ENCODE data around the gene NELL1.

Gene NELL1

DNA sequence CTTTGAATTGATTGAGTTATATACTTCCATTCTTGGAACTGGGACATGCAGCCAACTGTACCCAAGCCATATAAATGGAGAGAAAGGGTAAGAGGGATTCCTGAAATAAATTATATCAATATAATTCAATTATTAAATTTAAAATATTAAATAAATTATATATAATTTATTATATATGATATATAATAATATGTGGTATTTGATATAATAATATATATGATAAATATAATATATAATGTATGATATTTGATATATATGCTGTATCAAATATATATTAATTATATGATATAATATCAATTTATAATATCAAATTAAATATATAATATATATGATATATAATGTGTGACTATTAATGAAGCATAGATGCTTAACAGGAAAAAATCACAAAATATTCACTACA, 677.0 kb downstream of the NELL1 start:
- no peak for DNase-seq (ENCODE audit: low read depth)
- no peak overlapping the region for H3K4me3 ChIP-seq (replicated peaks; ENCODE audit: low read depth, low read length)
- TF ChIP-seq CTCF (IDR thresholded peaks at IDR 0.05; ENCODE audit: low read length, missing control alignments): no peak

DNA sequence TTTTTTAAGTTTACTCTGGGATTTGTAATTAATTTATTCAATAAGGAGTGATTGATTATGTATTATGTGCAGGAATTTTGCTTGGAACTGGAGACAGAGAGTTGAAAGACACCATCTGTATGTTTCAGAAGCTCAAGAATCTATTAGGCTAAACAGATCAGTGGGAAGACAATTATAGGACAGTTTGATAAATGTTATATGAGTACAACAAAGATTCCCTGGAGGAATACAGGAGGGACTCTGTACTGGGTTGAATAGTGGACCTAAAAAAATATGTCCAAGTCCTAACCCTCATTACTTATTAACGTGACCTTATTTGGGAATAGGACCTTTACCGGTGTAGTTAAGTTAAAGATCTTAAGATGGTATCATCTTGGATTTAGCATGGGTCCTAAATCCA, 681.2 kb downstream of the NELL1 start:
- H3K4me3 ChIP-seq (replicated peaks; ENCODE audit: low read depth, low read length): no peak overlapping the region
- no peak for TF ChIP-seq CTCF (IDR thresholded peaks at IDR 0.05; ENCODE audit: low read length, missing control alignments)
- no peak for DNase-seq (ENCODE audit: low read depth)

- no peak for DNase-seq (ENCODE audit: low read depth)
- TF ChIP-seq CTCF (IDR thresholded peaks at IDR 0.05; ENCODE audit: low read length, missing control alignments): no peak
- no peak overlapping the region for H3K4me3 ChIP-seq (replicated peaks; ENCODE audit: low read depth, low read length)
These were observed 684.0 kb downstream of the NELL1 start for GRCh38 chr11:21353425-21353824.

DNA sequence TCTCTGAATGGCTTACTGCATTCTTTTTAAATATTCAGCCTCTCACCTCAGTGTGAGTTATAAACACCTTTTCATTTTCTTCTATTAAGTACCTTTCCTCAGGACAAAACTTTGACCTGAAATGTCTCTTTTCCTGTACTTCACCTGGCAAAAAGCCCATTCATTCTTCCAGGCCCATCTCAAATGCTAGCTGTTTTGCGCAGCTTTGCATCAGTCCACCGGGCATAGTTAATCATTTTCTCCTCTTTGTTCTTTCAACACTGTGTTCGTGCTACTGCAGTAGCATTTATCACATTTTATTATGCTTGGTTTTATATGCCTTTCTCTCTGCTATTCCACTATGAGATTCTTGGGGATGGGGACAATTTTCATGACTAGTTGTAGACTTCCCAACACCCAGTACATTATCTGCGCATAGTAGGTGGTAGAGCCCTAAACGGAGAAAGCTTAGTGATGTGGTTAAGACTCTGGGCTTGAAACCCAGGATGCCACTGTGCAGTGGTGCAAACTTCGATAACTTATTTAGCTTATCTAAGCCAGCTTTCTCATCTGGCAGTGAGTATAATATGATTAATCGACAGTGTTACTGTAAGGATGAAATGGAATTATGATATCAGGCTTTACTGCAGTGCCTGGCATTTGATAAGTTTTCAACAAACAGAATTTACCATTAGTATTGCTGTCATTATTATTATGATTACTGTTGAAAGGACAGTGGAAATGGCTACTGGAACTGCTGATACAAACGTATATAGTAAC, 695.7 kb downstream of the NELL1 start:
- no peak for TF ChIP-seq CTCF (IDR thresholded peaks at IDR 0.05; ENCODE audit: low read length, missing control alignments)
- H3K4me3 ChIP-seq (replicated peaks; ENCODE audit: low read depth, low read length): no peak overlapping the region
- DNase-seq (ENCODE audit: low read depth): no peak

DNA sequence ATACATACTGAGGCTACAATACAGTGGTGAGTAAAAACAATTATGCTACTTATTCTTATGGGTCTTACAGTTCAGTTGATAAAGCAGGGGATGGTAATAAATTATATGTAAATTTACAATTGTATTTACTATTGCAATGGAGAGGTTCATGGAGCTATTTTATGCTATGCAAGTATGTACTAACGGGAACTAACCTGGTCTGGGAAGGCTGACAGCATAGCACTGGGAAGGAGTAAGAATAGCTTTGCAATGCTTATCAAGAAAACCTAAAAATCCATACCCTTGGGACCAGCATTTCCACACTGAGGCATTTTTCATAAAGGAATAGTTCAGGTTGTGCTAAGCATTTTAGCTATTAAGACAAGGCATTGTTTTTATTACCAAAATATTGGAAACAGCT, 700.6 kb downstream of the NELL1 start:
- DNase-seq (ENCODE audit: low read depth): no peak

GRCh38 chr11:21371044-21371443, 701.7 kb downstream of the NELL1 start:
- no peak for DNase-seq (ENCODE audit: low read depth)
- no peak overlapping the region for H3K4me3 ChIP-seq (replicated peaks; ENCODE audit: low read depth, low read length)
- no peak for TF ChIP-seq CTCF (IDR thresholded peaks at IDR 0.05; ENCODE audit: low read length, missing control alignments)

More for the DNA sequence above, 700.6 kb downstream of the NELL1 start:
- no peak overlapping the region for H3K4me3 ChIP-seq (replicated peaks; ENCODE audit: low read depth, low read length)
- TF ChIP-seq CTCF (IDR thresholded peaks at IDR 0.05; ENCODE audit: low read length, missing control alignments): no peak

DNA sequence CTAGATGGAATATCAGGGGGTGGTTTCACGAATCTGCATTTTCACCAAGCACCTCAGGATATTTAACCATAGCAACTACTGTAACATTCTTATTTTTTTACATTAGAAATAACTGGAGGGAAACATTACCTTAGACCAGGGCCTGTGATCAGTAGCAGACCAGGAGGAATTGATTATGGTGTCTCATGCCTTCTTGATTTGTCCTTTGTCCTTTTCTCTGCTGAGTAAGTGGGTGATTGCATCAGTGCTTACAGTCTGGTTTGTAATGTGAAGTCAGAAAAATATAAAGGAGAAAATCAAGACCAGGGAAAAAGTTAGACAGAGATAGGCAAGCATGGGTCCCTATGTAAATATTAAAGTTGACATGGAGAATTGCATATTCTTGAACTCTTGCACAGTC, 703.3 kb downstream of the NELL1 start:
- DNase-seq (ENCODE audit: low read depth): no peak
- no peak overlapping the region for H3K4me3 ChIP-seq (replicated peaks; ENCODE audit: low read depth, low read length)
- no peak for TF ChIP-seq CTCF (IDR thresholded peaks at IDR 0.05; ENCODE audit: low read length, missing control alignments)
